ACHN (cell line): Measurements from ENCODE around the gene GPR39.
A peak's percentile ranks its signal among the peaks of the same experiment; 100 is the strongest.

Experiments
- DNase-seq: peaks from one replicate; pipeline ENCODE4 v3.0.0-alpha.2; 2015
- in situ Hi-C: cut with HindIII; loops from 2 replicates; pipeline ENCODE4 v1.10.0; 2017; ENCODE audit warnings: low sequenced_read_pairs, low pct_ligation_motif_present, low pct_unique_long_range_greater_than_20kb

Gene GPR39

GRCh38 chr2:132538331-132538855 lies 121.8 kb downstream of the GPR39 start:
- in situ Hi-C loops: no loop called here
- DNase-seq: no peak

- DNase-seq: no peak
- in situ Hi-C loops: no loop called here
These were observed 123.6 kb downstream of the GPR39 start for GRCh38 chr2:132540166-132540565.

GRCh38 chr2:132542953-132543569 lies 126.5 kb downstream of the GPR39 start:
- in situ Hi-C loops: no loop called here

GRCh38 chr2:132544006-132544630 lies 127.5 kb downstream of the GPR39 start:
- in situ Hi-C loops: no loop called here
- no peak for DNase-seq

More at GRCh38 chr2:132542953-132543569, 126.5 kb downstream of the GPR39 start:
- no peak for DNase-seq

GRCh38 chr2:132547090-132547687 lies 130.6 kb downstream of the GPR39 start:
- in situ Hi-C loops: no loop called here
- peak; percentile 77 for DNase-seq

GRCh38 chr2:132549935-132550670 lies 133.5 kb downstream of the GPR39 start:
- no peak for DNase-seq
- in situ Hi-C loops: no loop called here

- in situ Hi-C loops: no loop called here
- no peak for DNase-seq
These were observed 134.3 kb downstream of the GPR39 start for GRCh38 chr2:132550946-132551345.

GRCh38 chr2:132557694-132558093 lies 141.1 kb downstream of the GPR39 start:
- in situ Hi-C loops: no loop called here
- no peak for DNase-seq

GRCh38 chr2:132559326-132559725 lies 142.7 kb downstream of the GPR39 start:
- in situ Hi-C loops: no loop called here

GRCh38 chr2:132559921-132560320 lies 143.3 kb downstream of the GPR39 start:
- no peak for DNase-seq
- in situ Hi-C loops: no loop called here

More at GRCh38 chr2:132559326-132559725, 142.7 kb downstream of the GPR39 start:
- no peak for DNase-seq

GRCh38 chr2:132560562-132560961 lies 144.0 kb downstream of the GPR39 start:
- in situ Hi-C loops: no loop called here
- DNase-seq: no peak

GRCh38 chr2:132562245-132562644 lies 145.6 kb downstream of the GPR39 start:
- in situ Hi-C loops: no loop called here

GRCh38 chr2:132564065-132564464 lies 147.5 kb downstream of the GPR39 start:
- DNase-seq: peak; percentile 67
- in situ Hi-C loops: no loop called here

More at GRCh38 chr2:132562245-132562644, 145.6 kb downstream of the GPR39 start:
- DNase-seq: peak; percentile 16

GRCh38 chr2:132566379-132566778 lies 149.8 kb downstream of the GPR39 start:
- in situ Hi-C loops: no loop called here
- DNase-seq: no peak

- in situ Hi-C loops: no loop called here
- peak; percentile 51 for DNase-seq
These were observed 151.1 kb downstream of the GPR39 start for GRCh38 chr2:132567682-132568081.

GRCh38 chr2:132568656-132569055 lies 152.1 kb downstream of the GPR39 start:
- in situ Hi-C loops: no loop called here

GRCh38 chr2:132573444-132574007 lies 156.9 kb downstream of the GPR39 start:
- in situ Hi-C loops: no loop called here
- no peak for DNase-seq

More at GRCh38 chr2:132568656-132569055, 152.1 kb downstream of the GPR39 start:
- no peak for DNase-seq

- in situ Hi-C loops: no loop called here
- DNase-seq: no peak
These were observed 161.1 kb downstream of the GPR39 start for GRCh38 chr2:132577686-132578085.

GRCh38 chr2:132581591-132581990 lies 165.0 kb downstream of the GPR39 start:
- DNase-seq: no peak
- in situ Hi-C loops: no loop called here
